HepG2 (cell line): ENCODE measurements around the gene PNPLA3. TPM values are rescaled to one million over a fixed set of nuclear protein-coding genes. Genes with fewer than 3 reads are reported as not detected.

Experiments used
- ATAC-seq: fragments of 200-7000 bp; cut with Tn5 transposase; 3 replicates; pipeline ENCODE4 v1.9.1; 2020; ENCODE audit warnings: mild to moderate bottlenecking, moderate library complexity
- BruUV-seq: library from RNA; stranded (reverse); fragments of 400-500 nt; replicated peaks from 2 replicates; lab custom pipeline; 2021; lab: Mats Ljungman, UMichigan
- CTCF ChIA-PET: fragments of 300-600 bp; formaldehyde crosslinking; extraction: SDS; loops from one replicate; lab custom pipeline; 2021; ENCODE audit warnings: low total read pairs, inconsistent platforms, low intra/inter-chr PET ratio; lab: Yijun Ruan, JAX
- POLR2A ChIA-PET: fragments of 350-600 bp; sonication (Branson Sonifier 250); formaldehyde crosslinking; loops from one replicate; lab custom pipeline; 2020; ENCODE audit warnings: antibody characterized with exemption, inconsistent platforms; lab: Yijun Ruan, JAX
- DNase-seq: peaks from one replicate; pipeline ENCODE4 v3.0.0-alpha.2; 2015; ENCODE audit warnings: low spot score
- FAIRE-seq: peaks from 3 replicates; lab custom pipeline; 2011; peaks lifted over from hg19 to GRCh38; lab: Jason Lieb, UNC
- H2AFZ ChIP-seq: one replicate; pipeline ENCODE4 v1.6.1; 2011; ENCODE audit warnings: low read length, inconsistent platforms
- H3K27ac ChIP-seq: fragments of 300-600 bp; 3 replicates; pipeline ENCODE4 v1.8.0; 2011; ENCODE audit warnings: mixed run types, mild to moderate bottlenecking, mixed read lengths, low read length, inconsistent platforms; ENCODE audit not compliant: insufficient read depth; ENCODE audit errors: extremely low read length
- H3K27me3 ChIP-seq, 2 experiments: fragments of 200-600 bp in 1 of 2; 2 replicates in 1 of 2; 3 replicates in 1 of 2; pipeline versions ENCODE4 v1.6.0 to v1.8.0; 2011; ENCODE audit warnings: low read length in 2 of 2, mild to moderate bottlenecking in 2 of 2, moderate library complexity in 2 of 2, inconsistent platforms in 1 of 2; ENCODE audit not compliant: insufficient read depth in 2 of 2, control insufficient read depth in 1 of 2
- H3K36me3 ChIP-seq, 2 experiments: fragments of 200-600 bp in 1 of 2; replicated peaks in 1 of 2; 2 replicates in 1 of 2; 3 replicates in 1 of 2; pipeline versions ENCODE4 v1.5.1 to v1.8.0; 2011; ENCODE audit warnings: low read length in 2 of 2, inconsistent platforms in 1 of 2; ENCODE audit not compliant: insufficient read depth in 2 of 2, control insufficient read depth in 1 of 2
- H3K4me1 ChIP-seq: 2 replicates; pipeline ENCODE4 v1.5.1; 2012; ENCODE audit warnings: low read length, inconsistent platforms; ENCODE audit not compliant: insufficient read depth
- H3K4me2 ChIP-seq: 2 replicates; pipeline ENCODE4 v1.6.0; 2011; ENCODE audit warnings: low read depth, low read length, inconsistent platforms
- H3K4me3 ChIP-seq, 3 experiments: fragments of 200-600 bp in 1 of 3; sonication (generic), shearing (Covaris generic) in 1 of 3; replicated peaks in 1 of 3; 2 replicates each; pipeline ENCODE4 v1.5.1; 2011 to 2016; ENCODE audit warnings: low read length in 3 of 3, inconsistent platforms in 2 of 3, low read depth in 2 of 3, mild to moderate bottlenecking in 2 of 3, control low read depth in 1 of 3, mixed read lengths in 1 of 3; ENCODE audit not compliant: insufficient read depth in 1 of 3
- H3K79me2 ChIP-seq: one replicate; pipeline ENCODE4 v1.6.1; 2011; ENCODE audit warnings: low read length, inconsistent platforms; ENCODE audit not compliant: insufficient read depth
- H3K9ac ChIP-seq: 2 replicates; pipeline ENCODE4 v1.6.0; 2011; ENCODE audit warnings: mild to moderate bottlenecking, low read depth, low read length, inconsistent platforms; ENCODE audit not compliant: insufficient read depth
- H3K9me3 ChIP-seq: 2 replicates; pipeline ENCODE4 v1.5.1; 2012; ENCODE audit warnings: mild to moderate bottlenecking, low read length
- H4K20me1 ChIP-seq: 2 replicates; pipeline ENCODE4 v1.6.0; 2011; ENCODE audit warnings: inconsistent platforms, mild to moderate bottlenecking, low read length, moderate library complexity; ENCODE audit not compliant: insufficient read depth
- CTCF ChIP-seq: sonication (generic); formaldehyde crosslinking; IDR thresholded peaks from 2 replicates; pipeline ENCODE4 v1.5.0; 2020; ENCODE audit warnings: mild to moderate bottlenecking, missing genetic modification reagents, moderate library complexity
- HNF4A ChIP-seq: sonication (generic); formaldehyde crosslinking; IDR thresholded peaks from 2 replicates; pipeline ENCODE4 v1.4.0; 2020; ENCODE audit warnings: missing genetic modification reagents
- RAD21 ChIP-seq: fragments of 450-650 bp; formaldehyde crosslinking; IDR thresholded peaks from 2 replicates; pipeline ENCODE4 v1.5.0; 2020; ENCODE audit warnings: mild to moderate bottlenecking
- RORA ChIP-seq: sonication (generic); formaldehyde crosslinking; IDR thresholded peaks from 2 replicates; pipeline ENCODE4 v1.5.0; 2020; ENCODE audit warnings: mild to moderate bottlenecking, missing genetic modification reagents, moderate library complexity
- ZNF768 ChIP-seq: sonication (generic); formaldehyde crosslinking; IDR thresholded peaks from 2 replicates; pipeline ENCODE4 v1.4.0; 2020; ENCODE audit warnings: missing genetic modification reagents
- WGBS: methylation state at CpG from one replicate; pipeline ENCODE4 v1.1.6; 2017; ENCODE audit warnings: low lambda C conversion rate; 5-methylcytosine and 5-hydroxymethylcytosine counted together
- in situ Hi-C: cut with HindIII; loops from 2 replicates; pipeline ENCODE4 v1.10.0; 2017; ENCODE audit warnings: low pct_unique_long_range_greater_than_20kb; ENCODE audit not compliant: extremely low pct_ligation_motif_present
- intact Hi-C: fragments of 100-400 bp; cut with micrococcal nuclease; formaldehyde crosslinking; loops from one replicate; pipeline ENCODE4 v1.10.0; 2022; ENCODE audit not compliant: unreplicated experiment
- polyA plus RNA-seq, 8 experiments: library from polyadenylated mRNA; depleted of rRNA in 3 of 8; stranded (reverse) in 7 of 8; unstranded in 1 of 8; fragments of >200 nt; fragmentation: Illumina TruSeq in 4 of 8; extraction: Trizol in 4 of 8; gene quantifications; 2 replicates each; pipeline versions ENCODE4 v1.2.1 to v1.2.3, GENCODE V29; 2011 to 2016; ENCODE audit warnings: low read depth in 4 of 8, missing spikeins in 1 of 8, mixed read lengths in 1 of 8; ENCODE audit not compliant: insufficient read depth in 1 of 8
- total RNA-seq, 5 experiments: library from RNA; depleted of rRNA; stranded (reverse); fragments of >200 nt; fragmentation: Illumina TruSeq; extraction: Trizol; gene quantifications; 2 replicates each; pipeline ENCODE4 v1.2.3, GENCODE V29; 2016; ENCODE audit warnings: low read depth in 1 of 5

PNPLA3 gene
- total and polyA plus RNA-seq, 2 of the 13 experiments (the other 11 are each of a cell fraction or from before 2014, with no cell fraction given), result 16.9 to 19.8 TPM

- no peak for TF ChIP-seq RORA (CRISPR knock-in tag)
- 0 out of 2 replicates have a peak, but pooled peaks have one; percentile 25 for TF ChIP-seq RAD21 (CRISPR knock-in tag)
- TF ChIP-seq CTCF (CRISPR knock-in tag), result peak; percentile 89
Measured at GRCh38 chr22:43883012-43883661, 40.5 kb upstream of the PNPLA3 start (continued).

GRCh38 chr22:43883719-43884415 lies 39.7 kb upstream of the PNPLA3 start:
- ATAC-seq (no peak), DNase-seq (no peak), FAIRE-seq (no peak)
- in situ Hi-C loops, result loop anchor here (25.0 kb wide), 1 partner anchor 753 kb away; no protein-coding TSS in a partner anchor
- Histone ChIP-seq H3K9ac (no peak overlapping the region), H3K27me3 (peaks cover 0 to 3% of the 10 kb centered on the region in 2 experiments; a peak in 2 of 5 replicates), H3K4me1 (no peaks in the 10 kb centered on the region), H3K4me3 (no peak overlapping the region), H3K36me3 (no peaks in the 10 kb centered on the region), H3K4me2 (no peak overlapping the region), H3K9me3 (no peaks in the 10 kb centered on the region), H3K27ac (no peak overlapping the region), H4K20me1 (no peaks in the 10 kb centered on the region), H3K79me2 (no peaks in the 10 kb centered on the region), H2AFZ (no peak overlapping the region)
- WGBS, result 28% methylated on average over 4 of the region's 17 CpGs
- BruUV-seq, result no TSS peak
- ChIA-PET POLR2A (no interaction called here), CTCF (interaction anchor here (2.0 kb wide), 1 partner anchor 62 kb away, joined by 7 read pairs; no protein-coding TSS in a partner anchor)
- TF ChIP-seq HNF4A (CRISPR knock-in tag), result no peak
- TF ChIP-seq ZNF768 (CRISPR knock-in tag), result peak; percentile 57
- intact Hi-C loops, result loop anchor here (1.0 kb wide), 2 partner anchors 39 to 62 kb away; partner anchors contain the start of gene PNPLA3
